Measurements from ENCODE around the gene UXS1. TPM values are rescaled to one million over a fixed set of nuclear protein-coding genes. Genes with fewer than 3 reads are reported as not detected.
A peak's percentile ranks its signal among the peaks of the same experiment; 100 is the strongest.

Gene UXS1
- total RNA-seq, 1 donor from 2014 or later, result 49.2 TPM

DNA sequence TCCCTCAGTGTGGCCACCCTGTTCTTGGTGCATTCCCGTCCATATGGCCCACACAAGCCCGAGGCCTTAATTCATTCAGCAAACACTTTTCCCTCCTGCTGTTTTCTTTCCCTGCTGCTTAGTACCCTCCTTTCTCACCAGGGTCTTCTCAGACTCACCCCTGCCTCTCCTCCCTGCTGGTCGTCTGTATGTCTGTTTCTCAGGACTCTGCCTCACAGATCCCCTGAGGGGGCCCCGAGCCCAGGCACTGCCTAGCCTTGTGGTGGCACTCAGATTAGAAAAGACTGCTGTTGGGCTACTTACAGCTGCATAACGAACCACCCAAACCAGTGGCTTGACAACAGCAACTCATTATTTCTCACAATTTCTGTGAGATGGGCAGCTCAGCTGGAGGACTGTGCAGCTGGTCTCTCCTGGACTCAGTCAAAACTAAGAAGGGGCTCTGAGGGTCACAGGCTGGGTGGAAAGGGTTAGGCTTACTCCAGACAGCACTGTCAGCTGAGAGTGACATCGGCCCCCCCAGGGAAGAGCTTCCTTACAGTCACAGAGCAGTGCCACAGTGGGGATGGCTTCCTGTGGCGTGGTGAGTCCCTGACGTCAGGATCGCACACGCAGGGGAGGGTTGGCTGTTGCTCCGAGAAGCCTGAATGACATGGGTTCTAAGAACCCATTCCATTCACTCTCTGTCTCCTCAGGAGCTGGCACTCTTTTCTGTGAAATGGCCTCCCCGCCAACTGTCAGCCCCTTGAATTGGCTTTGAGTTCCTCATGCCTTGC, 139.0 kb downstream of the UXS1 start:
- no peak for DNase-seq (ENCODE audit: low read depth)
- H3K27me3 Mint-ChIP-seq (ENCODE audit: low read depth, unreplicated experiment), result peaks cover 16% of the 10 kb centered on the region
- H3K4me1 ChIP-seq (ENCODE audit: insufficient read depth, low read length), result peaks cover 6% of the 10 kb centered on the region
- no peaks in the 10 kb centered on the region for H3K9me3 Mint-ChIP-seq (ENCODE audit: unreplicated experiment)
- H3K4me3 ChIP-seq (ENCODE audit: insufficient read depth, low read depth, low read length), result no peak overlapping the region
- no peaks in the 10 kb centered on the region for H3K36me3 ChIP-seq (ENCODE audit: insufficient read depth, low read length)
- TF ChIP-seq EZH2 (IDR thresholded peaks at IDR 0.05; ENCODE audit: insufficient read depth, low read length), result no peak
- TF ChIP-seq, protein P1, sequence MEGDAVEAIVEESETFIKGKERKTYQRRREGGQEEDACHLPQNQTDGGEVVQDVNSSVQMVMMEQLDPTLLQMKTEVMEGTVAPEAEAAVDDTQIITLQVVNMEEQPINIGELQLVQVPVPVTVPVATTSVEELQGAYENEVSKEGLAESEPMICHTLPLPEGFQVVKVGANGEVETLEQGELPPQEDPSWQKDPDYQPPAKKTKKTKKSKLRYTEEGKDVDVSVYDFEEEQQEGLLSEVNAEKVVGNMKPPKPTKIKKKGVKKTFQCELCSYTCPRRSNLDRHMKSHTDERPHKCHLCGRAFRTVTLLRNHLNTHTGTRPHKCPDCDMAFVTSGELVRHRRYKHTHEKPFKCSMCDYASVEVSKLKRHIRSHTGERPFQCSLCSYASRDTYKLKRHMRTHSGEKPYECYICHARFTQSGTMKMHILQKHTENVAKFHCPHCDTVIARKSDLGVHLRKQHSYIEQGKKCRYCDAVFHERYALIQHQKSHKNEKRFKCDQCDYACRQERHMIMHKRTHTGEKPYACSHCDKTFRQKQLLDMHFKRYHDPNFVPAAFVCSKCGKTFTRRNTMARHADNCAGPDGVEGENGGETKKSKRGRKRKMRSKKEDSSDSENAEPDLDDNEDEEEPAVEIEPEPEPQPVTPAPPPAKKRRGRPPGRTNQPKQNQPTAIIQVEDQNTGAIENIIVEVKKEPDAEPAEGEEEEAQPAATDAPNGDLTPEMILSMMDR (IDR thresholded peaks at IDR 0.05; ENCODE audit: insufficient read depth, low read depth, low read length), result no peak
- no peak overlapping the region for H3K9ac ChIP-seq (ENCODE audit: low read length)
- no peaks in the 10 kb centered on the region for H3K79me2 ChIP-seq (ENCODE audit: insufficient read depth, low read length)
- peaks cover 33% of the 10 kb centered on the region for H3K4me1 Mint-ChIP-seq (ENCODE audit: low read depth, unreplicated experiment)
- H3K4me3 Mint-ChIP-seq (ENCODE audit: unreplicated experiment), result no peak overlapping the region
- H3K36me3 Mint-ChIP-seq (ENCODE audit: low read depth, unreplicated experiment), result peaks cover 4% of the 10 kb centered on the region
- no peak overlapping the region for H3K27ac ChIP-seq (ENCODE audit: low read depth, low read length)
- no peaks in the 10 kb centered on the region for H3K27me3 ChIP-seq (ENCODE audit: insufficient read depth, low read length)
- H3K9me3 ChIP-seq (ENCODE audit: insufficient read depth, low read depth, low read length), result no peaks in the 10 kb centered on the region
- peak overlapping the region; percentile 43 for H3K27ac Mint-ChIP-seq (ENCODE audit: unreplicated experiment)
- no peak for FAIRE-seq
- no peak overlapping the region for H2AFZ ChIP-seq (ENCODE audit: low read depth, low read length)
- H4K20me1 ChIP-seq (ENCODE audit: insufficient read depth, low read length), result no peaks in the 10 kb centered on the region
- H3K4me2 ChIP-seq (ENCODE audit: low read length), result no peak overlapping the region

DNA sequence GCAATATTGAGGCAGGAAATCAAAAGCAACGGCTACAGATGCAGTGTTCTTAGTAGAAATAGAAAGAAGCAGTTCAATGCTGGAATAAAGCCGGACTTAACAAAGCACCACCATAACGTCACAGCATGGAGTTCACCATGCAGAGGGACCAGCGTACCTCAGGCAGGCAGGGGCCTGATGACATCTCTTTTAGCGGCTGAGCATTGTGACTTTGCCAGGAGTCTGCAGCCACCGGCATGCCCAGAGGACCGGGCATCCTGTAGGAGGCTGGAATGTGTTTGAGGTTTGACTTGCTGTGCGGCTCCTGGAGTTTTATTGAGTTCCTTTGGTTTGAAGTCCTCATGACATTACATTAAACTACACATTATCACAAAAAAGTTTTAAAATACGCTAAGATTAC, 139.8 kb downstream of the UXS1 start:
- DNase-seq (ENCODE audit: low read depth), result no peak
- Histone ChIP-seq H3K4me2 (ENCODE audit: low read length) (no peak overlapping the region), H3K4me3 (ENCODE audit: insufficient read depth, low read depth, low read length) (no peak overlapping the region), H3K27me3 (ENCODE audit: insufficient read depth, low read length) (peaks cover 2% of the 10 kb centered on the region), H3K36me3 (ENCODE audit: insufficient read depth, low read length) (no peaks in the 10 kb centered on the region), H3K4me1 (ENCODE audit: insufficient read depth, low read length) (peaks cover 6% of the 10 kb centered on the region), H3K9ac (ENCODE audit: low read length) (no peak overlapping the region), H4K20me1 (ENCODE audit: insufficient read depth, low read length) (no peaks in the 10 kb centered on the region), H3K27ac (ENCODE audit: low read depth, low read length) (no peak overlapping the region), H2AFZ (ENCODE audit: low read depth, low read length) (no peak overlapping the region), H3K79me2 (ENCODE audit: insufficient read depth, low read length) (no peaks in the 10 kb centered on the region), H3K9me3 (ENCODE audit: insufficient read depth, low read depth, low read length) (no peaks in the 10 kb centered on the region)
- no peaks in the 10 kb centered on the region for H3K9me3 Mint-ChIP-seq (ENCODE audit: unreplicated experiment)
- H3K27ac Mint-ChIP-seq (ENCODE audit: unreplicated experiment), result no peak overlapping the region
- peaks cover 4% of the 10 kb centered on the region for H3K36me3 Mint-ChIP-seq (ENCODE audit: low read depth, unreplicated experiment)
- TF ChIP-seq EZH2 (IDR thresholded peaks at IDR 0.05; ENCODE audit: insufficient read depth, low read length), result no peak
- TF ChIP-seq, protein P1 (IDR thresholded peaks at IDR 0.05; ENCODE audit: insufficient read depth, low read depth, low read length), result no peak
- no peak overlapping the region for H3K4me3 Mint-ChIP-seq (ENCODE audit: unreplicated experiment)
- H3K4me1 Mint-ChIP-seq (ENCODE audit: low read depth, unreplicated experiment), result peaks cover 33% of the 10 kb centered on the region
- H3K27me3 Mint-ChIP-seq (ENCODE audit: low read depth, unreplicated experiment), result peaks cover 16% of the 10 kb centered on the region
- FAIRE-seq, result no peak

DNA sequence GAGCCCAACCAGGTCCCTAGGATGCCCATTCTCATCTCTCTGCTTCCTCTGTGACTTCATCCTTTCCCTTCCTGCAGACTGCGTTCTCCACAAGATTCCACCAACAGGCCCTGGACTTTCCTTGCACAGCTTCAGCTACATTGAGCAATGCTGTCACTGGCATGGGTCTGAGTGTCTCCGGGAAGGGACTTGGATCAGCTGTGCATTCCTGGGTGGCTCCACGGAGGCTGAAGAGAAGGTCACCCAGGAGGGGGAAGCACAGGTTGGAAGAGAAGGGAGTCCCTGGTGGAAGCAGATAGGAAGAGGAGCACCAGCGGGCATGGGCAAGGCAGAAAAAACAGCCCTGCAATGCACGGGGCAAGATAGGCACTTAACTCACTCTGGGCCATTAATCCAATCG, 140.5 kb downstream of the UXS1 start:
- no peaks in the 10 kb centered on the region for H3K36me3 ChIP-seq (ENCODE audit: insufficient read depth, low read length)
- DNase-seq (ENCODE audit: low read depth) (no peak), FAIRE-seq (no peak)
- H3K27me3 ChIP-seq (ENCODE audit: insufficient read depth, low read length), result peaks cover 2% of the 10 kb centered on the region
- no peak overlapping the region for H3K9ac ChIP-seq (ENCODE audit: low read length)
- H3K27ac Mint-ChIP-seq (ENCODE audit: unreplicated experiment), result peak overlapping the region; percentile 82
- no peak overlapping the region for H3K4me3 ChIP-seq (ENCODE audit: insufficient read depth, low read depth, low read length)
- peaks cover 6% of the 10 kb centered on the region for H3K4me1 ChIP-seq (ENCODE audit: insufficient read depth, low read length)
- H3K27ac ChIP-seq (ENCODE audit: low read depth, low read length), result no peak overlapping the region
- H3K79me2 ChIP-seq (ENCODE audit: insufficient read depth, low read length), result no peaks in the 10 kb centered on the region
- H2AFZ ChIP-seq (ENCODE audit: low read depth, low read length), result no peak overlapping the region
- no peaks in the 10 kb centered on the region for H3K9me3 Mint-ChIP-seq (ENCODE audit: unreplicated experiment)
- H3K27me3 Mint-ChIP-seq (ENCODE audit: low read depth, unreplicated experiment), result peaks cover 17% of the 10 kb centered on the region
- no peaks in the 10 kb centered on the region for H4K20me1 ChIP-seq (ENCODE audit: insufficient read depth, low read length)
- peak overlapping the region; percentile 56 for H3K4me2 ChIP-seq (ENCODE audit: low read length)
- no peak for TF ChIP-seq EZH2 (IDR thresholded peaks at IDR 0.05; ENCODE audit: insufficient read depth, low read length)
- TF ChIP-seq, protein P1 (IDR thresholded peaks at IDR 0.05; ENCODE audit: insufficient read depth, low read depth, low read length), result no peak
- peaks cover 4% of the 10 kb centered on the region for H3K36me3 Mint-ChIP-seq (ENCODE audit: low read depth, unreplicated experiment)
- no peak overlapping the region for H3K4me3 Mint-ChIP-seq (ENCODE audit: unreplicated experiment)
- H3K9me3 ChIP-seq (ENCODE audit: insufficient read depth, low read depth, low read length), result no peaks in the 10 kb centered on the region
- peaks cover 33% of the 10 kb centered on the region for H3K4me1 Mint-ChIP-seq (ENCODE audit: low read depth, unreplicated experiment)
